C1 segment of cervical spinal cord (tissue), 14 donors: ENCODE data around the gene RANBP9.

Source experiments
- DNase-seq, 14 donors: peaks; one replicate each; lab custom pipeline; 2025; lab: John Stamatoyannopoulos, UW

The RANBP9 gene

DNA sequence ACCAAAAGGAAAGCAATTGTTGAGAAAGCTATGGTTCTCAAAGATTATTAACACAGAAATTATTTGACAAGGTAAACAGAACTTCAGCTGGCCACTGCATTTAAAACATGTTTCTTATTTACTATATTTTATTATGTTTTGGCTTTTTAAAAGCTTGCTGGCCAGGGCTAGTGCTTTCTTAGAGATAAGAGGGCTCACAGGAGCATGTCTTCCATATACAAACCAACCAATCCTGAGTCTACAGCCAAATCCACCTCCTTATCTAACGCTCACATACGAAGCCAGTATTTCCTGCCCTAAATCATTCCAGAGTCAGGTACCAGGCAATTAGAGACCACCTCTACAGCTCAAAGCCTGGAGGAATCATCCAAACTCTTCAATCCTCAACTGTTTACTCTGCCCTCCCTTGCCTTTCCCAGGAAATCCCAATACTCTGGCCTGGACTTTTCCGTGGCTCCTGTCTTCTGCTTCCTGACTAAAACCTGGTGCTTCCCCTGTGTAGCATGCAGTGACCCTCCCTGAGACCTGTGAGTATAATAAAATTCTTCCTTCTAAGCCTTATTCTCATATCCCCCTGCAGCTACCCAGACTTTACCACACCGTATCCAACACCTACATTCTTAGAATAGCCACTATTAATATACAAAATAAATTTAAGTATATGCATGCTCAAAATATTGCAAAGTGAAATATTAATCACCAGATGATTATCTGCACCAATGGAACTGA lies 33.2 kb downstream of the RANBP9 start:
- DNase-seq, result no peak

GRCh38 chr6:13677878-13678254 lies 33.8 kb downstream of the RANBP9 start:
- no peak for DNase-seq

DNA sequence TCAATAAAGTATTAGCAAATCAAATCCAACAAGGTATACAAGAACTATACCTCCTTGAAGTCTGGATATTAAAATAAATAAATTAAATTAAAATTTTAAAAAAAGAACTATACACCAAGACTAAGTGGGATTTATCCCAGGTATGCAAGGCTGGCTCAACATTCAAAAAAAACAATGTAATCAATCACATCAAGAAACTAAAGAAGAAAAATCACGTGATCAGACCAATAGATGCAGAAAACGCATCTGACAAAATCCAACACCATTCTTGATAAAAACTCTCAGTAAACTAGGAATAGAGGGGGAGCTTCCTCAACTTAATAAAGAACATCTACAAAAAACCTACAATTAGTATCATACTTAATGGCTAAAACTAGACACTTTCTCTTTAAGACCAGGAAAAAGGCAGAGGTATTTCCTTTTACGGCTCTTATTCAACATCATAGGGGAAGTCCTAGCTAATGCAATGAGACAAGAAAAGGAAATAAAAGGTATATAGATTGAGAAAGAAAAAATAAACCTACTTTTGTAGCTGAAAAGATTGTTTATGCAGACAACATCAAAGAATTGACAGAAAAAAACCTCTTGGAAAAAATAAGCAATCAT lies 35.0 kb downstream of the RANBP9 start:
- no peak for DNase-seq

DNA sequence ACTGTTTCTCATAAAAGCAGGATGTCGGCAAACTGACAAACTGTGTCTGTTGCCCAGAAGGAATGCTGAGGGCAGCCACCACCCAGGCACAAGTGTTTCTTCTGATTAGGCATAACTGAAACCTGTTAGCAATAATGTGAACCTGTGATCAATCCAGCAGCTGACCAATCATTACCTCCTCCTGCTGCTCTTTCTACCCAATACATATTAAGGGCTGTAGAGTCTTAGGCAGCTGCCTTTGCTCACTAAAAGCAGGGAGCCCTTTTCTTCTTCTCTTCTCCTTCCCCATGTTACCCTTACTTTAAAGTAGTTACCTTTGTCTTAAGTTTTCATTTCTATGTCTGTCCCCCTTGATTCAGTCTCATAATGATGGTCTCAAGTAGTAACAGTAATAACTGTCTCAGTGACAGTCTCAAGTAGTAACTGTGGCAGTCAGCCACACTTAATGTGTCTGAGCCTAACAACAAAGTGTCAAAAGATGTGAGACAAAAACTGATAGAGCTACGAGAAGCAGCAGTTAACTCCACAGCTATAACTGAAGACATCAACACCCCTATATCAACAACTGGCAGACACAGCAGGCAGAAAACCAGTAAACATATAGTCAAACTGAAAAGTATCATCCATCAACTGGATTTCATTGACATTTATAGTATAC lies 37.0 kb downstream of the RANBP9 start:
- no peak for DNase-seq

- no peak for DNase-seq
These were observed 37.7 kb downstream of the RANBP9 start for GRCh38 chr6:13673825-13674444.

DNA sequence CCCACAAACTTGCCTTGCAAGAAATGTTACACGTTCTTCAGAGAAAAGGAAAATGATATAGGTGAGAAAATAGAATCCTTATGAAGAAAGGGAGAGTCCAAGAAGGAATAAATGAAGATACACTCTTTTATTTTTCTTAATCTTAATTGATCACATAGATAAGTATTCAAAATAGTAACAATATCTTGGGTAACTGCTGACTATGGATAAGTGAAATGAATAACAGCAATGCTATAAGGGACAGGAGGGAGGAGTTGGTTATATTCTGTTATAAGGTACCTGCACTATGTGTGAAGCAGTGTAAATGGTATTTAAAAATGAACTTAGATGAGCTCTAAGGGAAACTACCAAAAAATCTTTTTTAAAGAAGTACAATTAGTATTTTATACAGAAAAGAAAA lies 38.3 kb downstream of the RANBP9 start:
- DNase-seq, result no peak

DNA sequence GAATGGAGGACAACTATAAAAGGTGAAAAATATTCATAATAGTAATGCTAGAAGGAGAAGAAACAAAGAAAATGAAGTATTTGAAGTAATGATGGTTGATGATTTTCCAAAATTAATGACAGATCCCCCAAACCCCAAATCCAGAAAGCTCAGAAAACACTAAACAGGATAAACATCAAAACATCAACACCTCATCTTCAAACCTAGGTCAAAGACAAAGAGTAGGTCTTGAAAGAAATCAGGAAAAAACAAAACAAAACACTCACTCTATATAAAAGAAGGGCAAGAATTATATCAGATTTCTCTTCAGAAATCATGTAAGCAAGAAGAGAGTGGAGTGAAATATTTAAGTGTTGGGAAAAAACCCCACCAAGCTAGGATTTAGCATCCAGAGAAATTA lies 38.7 kb downstream of the RANBP9 start:
- no peak for DNase-seq

GRCh38 chr6:13671548-13672127 lies 40.0 kb downstream of the RANBP9 start:
- no peak for DNase-seq

DNA sequence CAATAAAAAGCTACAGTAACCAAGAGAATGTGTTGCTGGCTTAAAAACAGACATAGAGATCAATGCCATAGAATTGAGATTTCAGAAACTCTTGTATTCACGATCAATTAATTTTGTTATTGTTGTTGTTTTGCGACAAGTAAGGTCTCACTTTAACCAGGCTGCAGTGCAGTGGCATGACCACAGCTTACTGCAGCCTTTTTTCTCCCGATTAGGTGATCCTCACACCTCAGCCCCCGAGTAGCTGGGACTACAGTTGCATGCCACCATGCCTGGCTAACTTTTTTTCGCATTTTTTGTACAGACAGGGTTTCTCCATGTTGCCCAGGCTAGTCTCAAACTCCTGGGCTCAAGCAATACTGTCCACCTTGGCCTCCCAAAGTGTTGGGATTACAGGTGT lies 42.2 kb downstream of the RANBP9 start:
- no peak for DNase-seq

GRCh38 chr6:13668291-13668928 lies 43.2 kb downstream of the RANBP9 start:
- DNase-seq, result no peak

- DNase-seq, result no peak
These were observed 44.0 kb downstream of the RANBP9 start for GRCh38 chr6:13667655-13668054.

DNA sequence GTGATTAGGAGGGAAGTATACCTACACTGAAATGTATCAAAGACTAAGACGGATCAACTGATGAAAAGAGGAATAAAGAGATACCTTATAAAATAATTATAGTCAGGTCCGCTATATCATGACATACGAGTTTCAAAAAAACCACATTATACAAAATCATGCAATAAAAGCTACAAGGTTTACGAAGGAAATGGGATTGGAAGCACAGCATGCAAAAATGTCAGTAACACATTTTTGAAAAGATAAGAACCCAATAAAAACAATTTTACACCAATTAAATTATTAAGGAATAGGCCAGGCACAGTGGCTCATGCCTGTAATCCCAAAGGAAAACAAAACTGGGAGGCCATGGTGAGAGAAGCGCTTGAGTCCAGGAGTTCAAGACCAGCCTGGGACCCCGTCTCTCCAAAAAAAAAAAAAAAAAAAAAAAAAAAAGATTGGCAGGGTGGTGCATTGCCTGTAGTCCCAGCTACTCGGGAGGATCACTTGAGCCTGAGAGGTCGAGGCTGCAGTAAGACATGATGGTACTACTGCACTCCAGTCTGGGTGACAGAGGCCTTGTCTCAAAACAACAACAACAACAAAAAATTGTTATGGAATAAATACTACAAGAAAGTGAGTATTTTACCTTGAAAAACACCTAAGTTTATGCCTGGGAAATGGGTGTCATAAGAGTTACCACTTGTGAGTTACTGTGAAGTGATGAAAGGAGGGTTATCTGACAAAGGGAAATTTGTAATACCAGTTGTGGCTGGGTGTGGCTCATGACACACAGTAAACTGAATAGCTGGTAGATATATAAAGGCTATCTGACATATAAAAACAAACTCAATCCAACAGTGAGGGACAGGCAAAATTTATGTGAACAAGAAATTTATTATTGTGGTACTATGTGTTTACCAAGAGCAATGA lies 45.2 kb downstream of the RANBP9 start:
- DNase-seq, result no peak

- DNase-seq, result no peak
These were observed 46.8 kb downstream of the RANBP9 start for GRCh38 chr6:13664703-13665352.

DNA sequence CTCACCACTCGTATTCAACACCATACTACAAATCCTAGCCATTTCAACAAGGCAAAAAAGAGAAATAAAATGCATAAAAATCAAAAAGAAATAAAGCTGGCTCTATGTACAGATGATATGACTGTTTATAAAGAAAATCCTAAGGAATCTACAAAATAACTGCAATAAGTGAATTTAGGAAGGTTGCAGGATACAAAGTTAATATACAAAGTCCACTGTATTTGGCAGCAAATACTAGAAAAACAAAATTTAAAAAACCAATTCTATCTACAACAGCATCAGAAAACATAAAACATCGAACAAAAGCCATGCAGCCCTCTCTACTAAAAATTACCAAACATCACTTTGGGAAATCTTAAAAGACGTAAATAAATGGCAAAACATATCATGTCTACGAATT lies 47.6 kb downstream of the RANBP9 start:
- no peak for DNase-seq

DNA sequence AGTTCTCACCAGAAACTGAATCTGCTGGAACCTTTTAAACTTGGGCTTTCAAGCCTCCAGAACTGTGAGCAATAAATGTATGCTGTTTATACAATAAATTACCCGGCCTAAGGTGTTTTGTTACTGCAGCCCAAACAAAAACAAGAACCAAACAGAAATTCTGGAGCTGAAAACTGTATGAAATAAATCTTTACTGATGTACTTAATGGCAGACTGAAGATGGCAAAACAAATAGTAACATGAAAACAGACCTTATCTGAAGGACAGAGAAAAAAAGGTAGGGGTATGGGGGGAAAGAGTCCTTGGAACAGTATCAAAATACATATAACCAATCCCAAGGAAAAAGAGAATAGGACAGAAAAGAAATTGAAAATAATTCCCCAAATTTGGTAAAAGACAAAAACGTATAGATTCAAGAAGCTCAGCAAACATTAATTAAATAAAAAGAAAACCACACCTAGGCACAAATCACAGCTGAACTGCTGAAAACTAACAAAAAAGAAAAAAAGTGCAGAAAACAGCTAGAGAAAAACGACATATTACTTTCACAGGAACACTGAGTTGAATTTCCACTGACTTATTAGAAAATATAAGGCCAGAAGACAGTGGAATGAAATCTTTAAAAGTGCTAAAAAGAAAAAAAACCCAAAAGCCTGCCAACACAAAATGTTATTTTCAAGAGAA lies 48.8 kb downstream of the RANBP9 start:
- no peak for DNase-seq

GRCh38 chr6:13661647-13662046 lies 50.0 kb downstream of the RANBP9 start:
- no peak for DNase-seq

DNA sequence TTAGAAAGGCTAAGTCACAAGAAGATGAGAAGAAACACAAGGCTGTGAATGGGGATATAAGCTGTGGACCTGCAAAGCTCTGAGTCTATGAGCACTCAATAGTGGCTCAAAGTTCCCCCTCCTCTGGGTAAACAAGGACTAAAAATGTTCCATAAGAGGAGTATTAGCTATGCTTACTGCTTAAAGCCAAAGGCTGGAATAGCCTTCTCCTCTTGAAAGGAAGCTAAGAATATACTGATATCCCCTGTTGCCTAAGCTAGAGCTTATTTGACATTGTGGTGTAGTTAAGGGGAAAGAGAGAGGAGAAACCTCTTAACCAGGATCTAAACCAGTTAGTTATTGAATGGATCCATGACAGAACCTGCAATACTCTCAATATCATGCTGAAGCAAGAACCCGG lies 50.7 kb downstream of the RANBP9 start:
- no peak for DNase-seq

GRCh38 chr6:13660273-13660672 lies 51.4 kb downstream of the RANBP9 start:
- no peak for DNase-seq

- DNase-seq, result no peak
These were observed 55.9 kb downstream of the RANBP9 start for GRCh38 chr6:13655700-13656099.

- DNase-seq, result no peak
These were observed 57.1 kb downstream of the RANBP9 start for GRCh38 chr6:13654496-13654895.
